PC-9 (cell line): Measurements from ENCODE around the gene ARPC3. TPM values are rescaled to one million over a fixed set of nuclear protein-coding genes. Genes with fewer than 3 reads are reported as not detected.
A peak's percentile ranks its signal among the peaks of the same experiment; 100 is the strongest.

ENCODE experiments used
- Bru-seq: library from RNA; stranded (reverse); fragments of 400-500 nt; gene quantifications from one replicate; lab custom pipeline; 2021; lab: Mats Ljungman, UMichigan
- BruChase-seq, 2 experiments: library from RNA; stranded (reverse); fragments of 400-500 nt; gene quantifications; one replicate each; lab custom pipeline; 2021; lab: Mats Ljungman, UMichigan
- BruUV-seq: library from RNA; stranded (reverse); fragments of 400-500 nt; replicated peaks from 2 replicates; lab custom pipeline; 2021; lab: Mats Ljungman, UMichigan
- CTCF ChIA-PET: fragments of 300-600 bp; sonication (Branson Sonifier 250); formaldehyde crosslinking; loops from one replicate; lab custom pipeline; 2022; ENCODE audit warnings: antibody characterized with exemption; lab: Charles Lee
- POLR2A ChIA-PET: fragments of 300-600 bp; sonication (Branson Sonifier 250); formaldehyde crosslinking; loops from one replicate; lab custom pipeline; 2022; ENCODE audit warnings: antibody characterized with exemption; ENCODE audit not compliant: unreplicated experiment; lab: Charles Lee
- DNase-seq, 2 experiments: peaks; one replicate each; pipeline versions ENCODE4 v3.0.0 to v3.0.0-alpha.2; 2015 to 2022; ENCODE audit warnings: mixed read lengths in 1 of 2
- H2AFZ ChIP-seq: fragments of 200-600 bp; sonication (generic); 2 replicates; pipeline ENCODE4 v1.8.1; 2017; ENCODE audit warnings: antibody characterized with exemption
- H3F3A ChIP-seq: fragments of 200-600 bp; sonication (generic); 2 replicates; pipeline ENCODE4 v1.8.1; 2017; ENCODE audit warnings: antibody characterized with exemption, mild to moderate bottlenecking, low read depth; ENCODE audit not compliant: insufficient read depth
- H3K27ac ChIP-seq: fragments of 200-600 bp; sonication (generic); 2 replicates; pipeline ENCODE4 v1.6.1; 2016; ENCODE audit warnings: mixed run types
- H3K27me3 ChIP-seq: fragments of 200-600 bp; sonication (generic); 2 replicates; pipeline ENCODE4 v1.6.1; 2016; ENCODE audit warnings: low read depth, mixed run types; ENCODE audit not compliant: insufficient read depth
- H3K36me3 ChIP-seq: fragments of 200-600 bp; sonication (generic); 2 replicates; pipeline ENCODE4 v1.6.1; 2016; ENCODE audit warnings: low read depth, mixed run types
- H3K4me1 ChIP-seq: fragments of 200-600 bp; sonication (generic); replicated peaks from 2 replicates; pipeline ENCODE4 v1.6.1; 2016; ENCODE audit warnings: mixed run types; ENCODE audit not compliant: insufficient read depth
- H3K4me2 ChIP-seq: fragments of 200-600 bp; sonication (generic); 2 replicates; pipeline ENCODE4 v1.6.1; 2017; ENCODE audit warnings: mixed run types
- H3K4me3 ChIP-seq: fragments of 200-600 bp; sonication (generic); 2 replicates; pipeline ENCODE4 v1.6.1; 2016; ENCODE audit warnings: mixed run types
- H3K79me2 ChIP-seq: fragments of 200-600 bp; sonication (generic); 2 replicates; pipeline ENCODE4 v1.6.1; 2017; ENCODE audit warnings: low read depth, mixed run types
- H3K9me2 ChIP-seq: fragments of 200-600 bp; sonication (generic); 2 replicates; pipeline ENCODE4 v1.8.1; 2017; ENCODE audit warnings: mild to moderate bottlenecking; ENCODE audit not compliant: insufficient read depth
- H3K9me3 ChIP-seq: fragments of 200-600 bp; sonication (generic); 2 replicates; pipeline ENCODE4 v1.8.1; 2016; ENCODE audit warnings: low read depth; ENCODE audit not compliant: insufficient read depth
- H4K20me1 ChIP-seq: fragments of 200-600 bp; sonication (generic); 2 replicates; pipeline ENCODE4 v1.8.1; 2017; ENCODE audit not compliant: insufficient read depth
- CTCF ChIP-seq: fragments of 200-600 bp; sonication (generic); conservative IDR thresholded peaks from 2 replicates; pipeline ENCODE4 v1.6.1; 2017; ENCODE audit warnings: mixed run types, antibody characterized with exemption, mild to moderate bottlenecking, moderate library complexity
- EZH2 ChIP-seq: fragments of 200-600 bp; sonication (generic); IDR thresholded peaks from 2 replicates; pipeline ENCODE4 v1.8.0; 2017; ENCODE audit warnings: antibody characterized with exemption, low read depth
- intact Hi-C: fragments of 100-400 bp; cut with micrococcal nuclease; formaldehyde crosslinking; loops from one replicate; pipeline ENCODE4 v1.10.0; 2022; ENCODE audit not compliant: unreplicated experiment
- long read RNA-seq: library from polyadenylated mRNA; stranded (forward); transcript quantifications from one replicate; pipeline ENCODE4 v2.0.0, GENCODE V29; 2022
- total RNA-seq: library from RNA; stranded (reverse); gene quantifications from 2 replicates; pipeline ENCODE4 v1.2.3, GENCODE V29; 2021

The ARPC3 gene
- total RNA-seq (167 and 229 TPM in 2 replicates), Bru-seq, nascent RNA (percentile 89 among the genes with signal in this experiment), BruChase-seq, experiment 1, labeled RNA remaining after a 2-hour chase (percentile 91 among the genes with signal in this experiment), BruChase-seq, experiment 2, labeled RNA remaining after a 6-hour chase (percentile 97 among the genes with signal in this experiment)
- long read RNA-seq, transcript ARPC3-201 (7 exons, 1,014 nt), result major isoform, 387 of 475 reads
- long read RNA-seq, partial matches to known transcripts, result 71 of 475 reads
- long read RNA-seq, other reads (novel, unspliced or antisense), result 15 of 475 reads

GRCh38 chr12:110449799-110450497, at the start of gene ARPC3:
Gene ARPC3, minus strand, starts transcription at chr12:110450337. Its CDS starts 77 bp downstream, at chr12:110450260.
- no peaks in the 10 kb centered on the region for H3K9me2 ChIP-seq

GRCh38 chr12:110498984-110499706, 49.0 kb upstream of the ARPC3 start:
- peak overlapping the region; percentile 85 for H3K27ac ChIP-seq
- H2AFZ ChIP-seq, result no peak overlapping the region
- DNase-seq, result no peak
- H3K79me2 ChIP-seq, result peaks cover 58% of the 10 kb centered on the region
- intact Hi-C loops, result no loop called here
- H3K9me2 ChIP-seq, result no peaks in the 10 kb centered on the region
- POLR2A ChIA-PET, result no interaction called here
- CTCF ChIA-PET, result interaction anchor here (0.7 kb wide), 1 partner anchor 47 kb away, joined by 3 read pairs; no protein-coding TSS in a partner anchor
- H3F3A ChIP-seq, result peaks cover 35% of the 10 kb centered on the region
- H3K36me3 ChIP-seq, result peaks cover 34% of the 10 kb centered on the region
- H3K4me2 ChIP-seq, result peak overlapping the region; percentile 92
- no peak overlapping the region for H3K4me3 ChIP-seq
- H3K27me3 ChIP-seq, result no peaks in the 10 kb centered on the region
- H3K4me1 ChIP-seq, result peaks cover 22% of the 10 kb centered on the region
- 0 out of 2 replicates have a peak, but pooled peaks cover 3% of the 10 kb centered on the region for H4K20me1 ChIP-seq
- TF ChIP-seq CTCF (no peak), EZH2 (no peak)
- H3K9me3 ChIP-seq, result no peaks in the 10 kb centered on the region
- BruUV-seq, result no TSS peak

More at GRCh38 chr12:110449799-110450497, at the start of gene ARPC3:
- POLR2A ChIA-PET, result interaction anchor here (0.7 to 1.3 kb wide), 2 partner anchors 18 to 326 kb away, joined by 5 to 8 read pairs; partner anchors contain the start of genes FAM216A, GPN3 and IFT81
- H3K4me2 ChIP-seq, result peak within 1 kb of the TSS; percentile 76
- peaks cover 41% of the 10 kb centered on the region for H3K79me2 ChIP-seq
- no TSS peak for BruUV-seq
- intact Hi-C loops, result loop anchor here (1.0 to 5.0 kb wide), 5 partner anchors 18 to 376 kb away; partner anchors contain the start of genes FAM216A and GPN3
- H3K4me1 ChIP-seq, result 0 out of 2 replicates have a peak, but pooled peaks cover 4% of the 10 kb centered on the region
- peak; percentile 90 to 93 for DNase-seq
- H3F3A ChIP-seq, result peaks cover 20% of the 10 kb centered on the region
- TF ChIP-seq CTCF, result peak; percentile 77
- no peak for TF ChIP-seq EZH2
- CTCF ChIA-PET, result interaction anchor here (0.6 to 1.1 kb wide), 8 partner anchors 18 to 377 kb away, joined by 3 to 18 read pairs (median 4); partner anchors contain the start of genes GPN3 and TCTN1
- peak within 1 kb of the TSS; percentile 61 for H3K27ac ChIP-seq
- H2AFZ ChIP-seq, result peak within 1 kb of the TSS; percentile 87
- H3K9me3 ChIP-seq, result no peaks in the 10 kb centered on the region
- H4K20me1 ChIP-seq, result no peaks in the 10 kb centered on the region
- H3K36me3 ChIP-seq, result peaks cover 13% of the 10 kb centered on the region
- no peaks in the 10 kb centered on the region for H3K27me3 ChIP-seq
- H3K4me3 ChIP-seq, result peak within 1 kb of the TSS; percentile 94

- H3K79me2 ChIP-seq, result peaks cover 2% of the 10 kb centered on the region; the same call in 1 of the 2 replicates
- ChIA-PET CTCF (interaction anchor here (0.6 kb wide), 1 partner anchor 127 kb away, joined by 9 read pairs; no protein-coding TSS in a partner anchor), POLR2A (interaction anchor here (0.6 kb wide), 1 partner anchor 9 kb away, joined by 8 read pairs; no protein-coding TSS in a partner anchor)
- H3K27me3 ChIP-seq, result no peaks in the 10 kb centered on the region
- no peak overlapping the region for H2AFZ ChIP-seq
- no peaks in the 10 kb centered on the region for H3K36me3 ChIP-seq
- H3K27ac ChIP-seq, result no peak overlapping the region
- H3K4me1 ChIP-seq, result no peaks in the 10 kb centered on the region
- H4K20me1 ChIP-seq, result no peaks in the 10 kb centered on the region
- TF ChIP-seq CTCF (no peak), EZH2 (no peak)
- no peak for DNase-seq
- intact Hi-C loops, result no loop called here
- no peak overlapping the region for H3K4me2 ChIP-seq
- no peaks in the 10 kb centered on the region for H3F3A ChIP-seq
- BruUV-seq, result no TSS peak
- no peak overlapping the region for H3K4me3 ChIP-seq
- H3K9me3 ChIP-seq, result no peaks in the 10 kb centered on the region
- H3K9me2 ChIP-seq, result no peaks in the 10 kb centered on the region
These were observed 25.3 kb upstream of the ARPC3 start for GRCh38 chr12:110475426-110475825.
